Measurements from ENCODE around the gene UBALD2. TPM values are rescaled to one million over a fixed set of nuclear protein-coding genes. Genes with fewer than 3 reads are reported as not detected.

UBALD2 gene
- total RNA-seq, 2 experiments from 2014 or later: 267 to 270 TPM

DNA sequence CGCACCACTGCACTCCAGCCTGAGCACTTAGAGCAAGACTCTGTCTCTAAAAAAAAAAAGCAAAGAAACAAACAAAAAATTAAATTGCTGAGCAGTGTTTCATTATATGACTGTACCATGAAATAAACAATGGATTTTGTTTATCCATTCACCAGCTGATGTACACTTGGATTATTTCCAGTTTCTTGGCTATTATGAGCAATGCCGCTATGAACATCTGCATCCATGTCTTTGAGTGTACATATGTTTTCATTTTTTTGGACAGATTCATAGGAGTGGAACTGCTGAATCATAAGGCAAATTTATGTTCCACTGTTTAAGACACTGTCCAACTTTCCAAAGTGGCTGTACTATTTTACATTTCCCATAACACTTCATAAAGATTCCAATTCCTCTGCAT is 32.8 kb upstream of the UBALD2 start:
- peaks cover 51% of the 10 kb centered on the region for H3K4me1 Mint-ChIP-seq (ENCODE audit: low read depth)
- TF ChIP-seq, protein P1, sequence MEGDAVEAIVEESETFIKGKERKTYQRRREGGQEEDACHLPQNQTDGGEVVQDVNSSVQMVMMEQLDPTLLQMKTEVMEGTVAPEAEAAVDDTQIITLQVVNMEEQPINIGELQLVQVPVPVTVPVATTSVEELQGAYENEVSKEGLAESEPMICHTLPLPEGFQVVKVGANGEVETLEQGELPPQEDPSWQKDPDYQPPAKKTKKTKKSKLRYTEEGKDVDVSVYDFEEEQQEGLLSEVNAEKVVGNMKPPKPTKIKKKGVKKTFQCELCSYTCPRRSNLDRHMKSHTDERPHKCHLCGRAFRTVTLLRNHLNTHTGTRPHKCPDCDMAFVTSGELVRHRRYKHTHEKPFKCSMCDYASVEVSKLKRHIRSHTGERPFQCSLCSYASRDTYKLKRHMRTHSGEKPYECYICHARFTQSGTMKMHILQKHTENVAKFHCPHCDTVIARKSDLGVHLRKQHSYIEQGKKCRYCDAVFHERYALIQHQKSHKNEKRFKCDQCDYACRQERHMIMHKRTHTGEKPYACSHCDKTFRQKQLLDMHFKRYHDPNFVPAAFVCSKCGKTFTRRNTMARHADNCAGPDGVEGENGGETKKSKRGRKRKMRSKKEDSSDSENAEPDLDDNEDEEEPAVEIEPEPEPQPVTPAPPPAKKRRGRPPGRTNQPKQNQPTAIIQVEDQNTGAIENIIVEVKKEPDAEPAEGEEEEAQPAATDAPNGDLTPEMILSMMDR (IDR thresholded peaks at IDR 0.05): no peak
- no peak overlapping the region for H3K27ac Mint-ChIP-seq
- ATAC-seq: no peak
- H3K9me3 Mint-ChIP-seq: peaks cover 5% of the 10 kb centered on the region
- H3K27me3 Mint-ChIP-seq: no peaks in the 10 kb centered on the region
- POLR2A ChIA-PET: no interaction called here
- H3K36me3 Mint-ChIP-seq (ENCODE audit: low read depth): peaks cover 21% of the 10 kb centered on the region
- intact Hi-C loops (cut with micrococcal nuclease): no loop called here
- no peak overlapping the region for H3K4me3 Mint-ChIP-seq
- no peak for DNase-seq
- CTCF ChIA-PET: interaction anchor here (1.2 to 1.5 kb wide), 2 partner anchors 43 to 48 kb away, joined by 3 to 4 read pairs; no protein-coding TSS in a partner anchor

DNA sequence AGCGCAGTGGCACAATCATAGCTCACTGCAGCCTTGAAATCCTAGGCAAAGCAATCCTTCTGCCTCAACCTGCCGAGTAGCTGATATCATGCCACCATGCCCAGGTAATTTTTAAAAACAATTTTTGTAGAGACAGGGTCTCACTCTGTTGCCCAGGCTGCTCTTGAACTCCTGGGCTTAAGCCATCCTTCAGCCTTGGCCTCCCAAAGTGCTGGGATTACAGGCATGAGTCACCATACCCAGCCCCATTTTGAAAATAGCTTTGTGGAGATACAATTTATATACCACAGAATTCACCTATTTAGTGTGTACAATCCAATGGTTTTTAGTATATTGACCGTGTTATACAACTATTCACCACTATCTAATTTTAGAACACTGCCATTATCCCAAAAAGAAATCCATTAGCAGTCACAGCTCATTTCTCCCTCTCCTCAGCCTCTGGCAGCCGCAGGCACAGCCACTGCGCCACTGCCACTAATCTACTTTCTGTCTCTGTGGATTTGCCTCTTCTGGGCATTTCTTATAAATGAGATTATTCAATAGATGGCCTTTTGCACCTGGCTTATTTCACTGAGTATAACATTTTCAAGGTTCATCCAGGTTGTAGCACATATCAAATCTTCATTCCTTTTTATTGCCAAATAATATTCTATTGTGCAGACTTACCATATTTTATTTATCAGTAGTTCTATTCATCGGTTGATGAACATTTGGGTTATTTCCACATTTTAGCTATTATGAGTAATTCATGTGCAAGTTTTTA is 31.4 kb upstream of the UBALD2 start:
- Mint-ChIP-seq H3K27ac (peak overlapping the region; percentile 67), H3K4me1 (ENCODE audit: low read depth) (peaks cover 58% of the 10 kb centered on the region), H3K9me3 (peaks cover 5% of the 10 kb centered on the region), H3K27me3 (no peaks in the 10 kb centered on the region), H3K4me3 (no peak overlapping the region), H3K36me3 (ENCODE audit: low read depth) (peaks cover 23% of the 10 kb centered on the region)
- intact Hi-C loops (cut with micrococcal nuclease): no loop called here
- POLR2A ChIA-PET: interaction anchor here (0.6 to 1.2 kb wide), 6 partner anchors 11 to 202 kb away, joined by 3 to 6 read pairs (median 3); partner anchors contain the start of gene UBALD2
- no peak for DNase-seq
- CTCF ChIA-PET: interaction anchor here (1.1 kb wide), 2 partner anchors 13 to 17 kb away, joined by 3 read pairs; no protein-coding TSS in a partner anchor
- TF ChIP-seq, protein P1 (IDR thresholded peaks at IDR 0.05): no peak
- ATAC-seq: peak; percentile 15

DNA sequence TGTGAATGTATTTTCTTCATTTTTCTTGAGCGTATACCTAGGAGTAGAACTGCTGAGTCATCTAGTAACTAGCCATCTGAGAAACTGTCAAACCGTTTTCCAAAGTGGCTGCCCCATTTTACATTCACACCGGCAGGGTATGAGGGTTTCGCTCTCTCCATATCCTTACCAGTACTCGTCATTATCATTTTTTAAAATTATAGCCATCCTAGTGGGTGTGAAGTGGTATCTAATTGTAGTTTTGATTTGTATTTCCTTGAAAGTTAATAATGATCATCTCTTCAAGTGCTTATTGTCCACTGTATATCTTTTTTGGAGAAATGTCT is 30.8 kb upstream of the UBALD2 start:
- CTCF ChIA-PET: interaction anchor here (1.1 kb wide), 2 partner anchors 13 to 17 kb away, joined by 3 read pairs; no protein-coding TSS in a partner anchor
- no peak overlapping the region for H3K4me3 Mint-ChIP-seq
- peak; percentile 40 for ATAC-seq
- H3K27ac Mint-ChIP-seq: peak overlapping the region; percentile 67
- no peaks in the 10 kb centered on the region for H3K27me3 Mint-ChIP-seq
- peaks cover 20% of the 10 kb centered on the region for H3K36me3 Mint-ChIP-seq (ENCODE audit: low read depth)
- H3K4me1 Mint-ChIP-seq (ENCODE audit: low read depth): peaks cover 59% of the 10 kb centered on the region
- POLR2A ChIA-PET: interaction anchor here (1.0 to 1.2 kb wide), 3 partner anchors 11 to 34 kb away, joined by 3 to 6 read pairs (median 3); partner anchors contain the start of gene UBALD2
- TF ChIP-seq, protein P1 (IDR thresholded peaks at IDR 0.05): no peak
- DNase-seq: no peak
- intact Hi-C loops (cut with micrococcal nuclease): no loop called here
- peaks cover 2% of the 10 kb centered on the region for H3K9me3 Mint-ChIP-seq

DNA sequence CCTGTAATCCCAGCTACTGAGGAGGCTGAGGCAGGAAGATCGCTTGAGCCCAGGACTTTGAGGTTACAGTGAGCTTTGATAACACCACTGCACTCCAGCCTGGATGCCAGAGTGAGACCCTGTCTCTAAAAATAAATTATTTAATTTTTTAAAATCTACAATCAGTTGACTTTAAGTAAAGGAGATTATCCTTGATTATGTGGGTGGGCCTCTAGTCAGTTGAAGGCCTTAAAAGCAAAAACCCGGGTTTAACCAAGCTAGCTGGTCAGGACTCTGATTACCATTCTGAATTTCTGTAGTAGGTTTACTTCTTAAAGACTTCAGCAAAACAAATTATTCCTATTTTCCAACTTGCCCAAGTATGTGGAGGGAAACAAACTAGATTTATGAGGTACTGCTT is 29.3 kb upstream of the UBALD2 start:
- H3K36me3 Mint-ChIP-seq (ENCODE audit: low read depth): peaks cover 12% of the 10 kb centered on the region
- no peak for ATAC-seq
- CTCF ChIA-PET: interaction anchor here (1.0 to 1.2 kb wide), 2 partner anchors 44 to 46 kb away, joined by 3 to 5 read pairs; no protein-coding TSS in a partner anchor

More for the DNA sequence above, 29.3 kb upstream of the UBALD2 start:
- Mint-ChIP-seq H3K9me3 (peaks cover 2% of the 10 kb centered on the region), H3K27me3 (no peaks in the 10 kb centered on the region), H3K4me3 (no peak overlapping the region), H3K27ac (no peak overlapping the region), H3K4me1 (ENCODE audit: low read depth) (peaks cover 55% of the 10 kb centered on the region)
- POLR2A ChIA-PET: interaction anchor here (0.9 to 1.1 kb wide), 2 partner anchors 24 to 36 kb away, joined by 3 to 4 read pairs; no protein-coding TSS in a partner anchor
- intact Hi-C loops (cut with micrococcal nuclease): no loop called here
- DNase-seq: no peak
- TF ChIP-seq, protein P1 (IDR thresholded peaks at IDR 0.05): no peak

Measured in activated CD8-positive, alpha-beta T cell treated with anti-CD3 and anti-CD28 coated beads for 36 hours (primary cell).